ENCODE results near the gene SGSH. TPM values are rescaled to one million over a fixed set of nuclear protein-coding genes. Genes with fewer than 3 reads are reported as not detected.

SGSH gene
- total RNA-seq, 2 donors from 2014 or later, result 40.4 to 42.5 TPM

- Histone ChIP-seq H3K9me3 (ENCODE audit: control insufficient read depth, low read length) (no peaks in the 10 kb centered on the region), H3K4me3 (ENCODE audit: low read length) (no peak overlapping the region), H3K36me3 (ENCODE audit: control insufficient read depth, insufficient read depth, low read length) (peaks cover 41% of the 10 kb centered on the region), H3K4me1 (ENCODE audit: control insufficient read depth, insufficient read depth, low read length) (peaks cover 14% of the 10 kb centered on the region), H3K27me3 (ENCODE audit: control insufficient read depth, insufficient read depth, low read length, poor library complexity, severe bottlenecking) (no peaks in the 10 kb centered on the region), H3K27ac (ENCODE audit: low read depth, low read length) (no peak overlapping the region), H3K9ac (ENCODE audit: extremely low read depth, low read length, poor library complexity, severe bottlenecking) (no peak overlapping the region)
- Mint-ChIP-seq H3K27me3 (ENCODE audit: insufficient read depth) (no peaks in the 10 kb centered on the region), H3K4me1 (peaks cover 4% of the 10 kb centered on the region), H3K36me3 (ENCODE audit: low read depth) (peaks cover 29% of the 10 kb centered on the region), H3K9me3 (peaks cover 4% of the 10 kb centered on the region), H3K27ac (no peak overlapping the region), H3K4me3 (no peak overlapping the region)
- no peak for DNase-seq
- WGBS, 2 experiments (ENCODE audit: insufficient coverage in 1 of 2, insufficient read length in 1 of 2), result 96 to 100% methylated on average over 1 to 3 of the region's 6 CpGs
- no peak for TF ChIP-seq CTCF (conservative IDR thresholded peaks at IDR 0.05)
Observed at GRCh38 chr17:80267391-80267790, 47.3 kb upstream of the SGSH start.

DNA sequence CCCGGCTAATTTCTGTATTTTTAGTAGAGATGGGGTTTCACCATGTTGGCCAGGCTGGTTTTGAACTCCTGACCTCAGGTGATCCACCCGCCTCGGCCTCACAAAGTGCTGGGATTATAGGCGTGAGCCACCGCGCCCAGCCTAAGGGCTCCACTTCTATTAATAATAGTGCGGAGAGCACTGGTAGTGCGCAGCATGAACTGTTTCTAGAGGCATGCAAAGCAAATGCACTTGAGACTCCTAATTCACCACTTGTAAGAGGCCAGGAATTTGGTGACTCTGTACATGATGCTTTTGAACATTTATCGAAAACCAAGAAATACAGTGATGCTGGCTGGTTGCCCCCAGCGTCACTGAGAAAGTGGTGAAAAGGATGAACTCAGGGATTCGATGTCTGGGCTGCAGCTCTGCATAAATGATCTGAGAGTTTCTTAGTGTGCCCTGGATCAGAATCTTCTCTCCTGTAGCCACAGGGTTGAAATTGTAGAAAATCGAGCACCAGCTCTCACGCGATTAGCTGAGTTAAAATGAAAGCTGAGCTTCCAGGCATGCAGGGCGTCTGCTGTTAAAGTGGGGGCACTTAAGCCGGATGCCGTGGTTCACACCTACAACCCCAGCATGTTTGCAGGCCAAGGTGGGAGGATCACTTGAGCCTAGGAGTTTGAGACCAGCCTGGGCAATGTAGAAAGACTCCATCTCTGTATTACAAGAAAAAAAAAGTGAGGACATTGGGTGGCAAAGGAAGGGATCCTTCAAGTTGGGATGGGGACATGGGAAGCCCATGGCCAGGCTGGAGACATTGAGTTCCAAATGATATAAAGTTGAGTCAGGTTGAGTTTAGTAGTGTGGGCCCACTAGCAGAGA is 45.3 kb upstream of the SGSH start:
- no peak overlapping the region for H3K4me3 ChIP-seq (ENCODE audit: low read length)
- TF ChIP-seq CTCF (conservative IDR thresholded peaks at IDR 0.05), result no peak
- Mint-ChIP-seq H3K27ac (no peak overlapping the region), H3K9me3 (no peaks in the 10 kb centered on the region), H3K4me3 (no peak overlapping the region), H3K36me3 (ENCODE audit: low read depth) (peaks cover 25% of the 10 kb centered on the region), H3K4me1 (peaks cover 10% of the 10 kb centered on the region), H3K27me3 (ENCODE audit: insufficient read depth) (no peaks in the 10 kb centered on the region)
- 90 to 96% methylated on average over 16 to 17 of the region's 17 CpGs for WGBS, 2 experiments (ENCODE audit: insufficient coverage in 1 of 2, insufficient read length in 1 of 2)
- no peak overlapping the region for H3K27ac ChIP-seq (ENCODE audit: low read depth, low read length)
- no peak overlapping the region for H3K9ac ChIP-seq (ENCODE audit: extremely low read depth, low read length, poor library complexity, severe bottlenecking)
- H3K27me3 ChIP-seq (ENCODE audit: control insufficient read depth, insufficient read depth, low read length, poor library complexity, severe bottlenecking), result no peaks in the 10 kb centered on the region
- DNase-seq, result peak; percentile 45
- H3K4me1 ChIP-seq (ENCODE audit: control insufficient read depth, insufficient read depth, low read length), result peaks cover 16% of the 10 kb centered on the region
- H3K9me3 ChIP-seq (ENCODE audit: control insufficient read depth, low read length), result no peaks in the 10 kb centered on the region
- peaks cover 41% of the 10 kb centered on the region for H3K36me3 ChIP-seq (ENCODE audit: control insufficient read depth, insufficient read depth, low read length)

DNA sequence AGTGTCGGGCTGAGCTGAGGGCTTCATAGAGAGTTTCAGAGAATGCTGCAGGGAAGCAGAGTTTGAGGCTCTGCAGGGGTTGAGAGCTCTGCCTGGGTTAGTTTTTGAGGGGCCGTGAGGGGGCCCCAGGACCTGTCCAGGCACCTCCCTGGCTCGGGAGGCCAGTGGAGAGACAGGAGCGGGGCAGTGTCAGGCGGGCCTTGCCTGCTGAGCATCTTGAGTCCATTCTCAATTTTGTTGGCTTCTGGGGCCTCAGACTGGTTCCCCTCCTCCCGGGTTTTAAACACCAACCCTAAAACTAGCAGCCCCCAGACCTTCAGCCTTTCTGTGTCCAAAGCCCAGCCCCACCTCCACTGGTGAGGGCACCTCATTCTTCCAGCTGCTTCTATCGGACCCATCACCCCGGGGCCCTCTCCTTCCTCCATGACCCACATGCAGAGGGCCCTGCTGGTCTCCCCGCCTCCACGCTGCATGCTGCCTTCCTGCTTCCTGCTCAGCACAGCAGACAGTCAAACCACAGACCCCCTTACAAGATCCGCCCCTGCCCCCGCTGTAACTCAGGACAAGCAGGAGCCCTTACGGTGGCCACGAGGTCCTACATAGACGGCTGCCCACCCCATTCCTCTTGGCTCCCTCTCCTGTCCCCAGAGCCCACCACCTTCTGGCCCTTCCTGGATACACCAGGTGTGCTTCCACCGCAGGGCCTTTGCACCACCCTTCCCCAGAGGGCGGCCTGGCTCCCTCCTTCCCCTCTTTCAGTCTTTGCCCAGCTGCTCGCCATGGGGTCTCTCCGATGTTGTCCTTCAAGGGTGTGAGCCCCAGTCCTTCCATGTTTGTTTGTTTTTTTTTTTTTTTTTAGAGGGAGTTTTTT is 44.3 kb upstream of the SGSH start:
- no peak overlapping the region for H3K4me3 ChIP-seq (ENCODE audit: low read length)
- DNase-seq, result peak; percentile 44
- TF ChIP-seq CTCF (conservative IDR thresholded peaks at IDR 0.05), result no peak
- Mint-ChIP-seq H3K27ac (no peak overlapping the region), H3K9me3 (no peaks in the 10 kb centered on the region), H3K27me3 (ENCODE audit: insufficient read depth) (no peaks in the 10 kb centered on the region), H3K4me3 (no peak overlapping the region), H3K4me1 (peaks cover 13% of the 10 kb centered on the region), H3K36me3 (ENCODE audit: low read depth) (peaks cover 25% of the 10 kb centered on the region)
- H3K27me3 ChIP-seq (ENCODE audit: control insufficient read depth, insufficient read depth, low read length, poor library complexity, severe bottlenecking), result no peaks in the 10 kb centered on the region
- peaks cover 7% of the 10 kb centered on the region for H3K4me1 ChIP-seq (ENCODE audit: control insufficient read depth, insufficient read depth, low read length)
- H3K9me3 ChIP-seq (ENCODE audit: control insufficient read depth, low read length), result no peaks in the 10 kb centered on the region
- 91 to 96% methylated on average over 8 to 19 of the region's 19 CpGs for WGBS, 2 experiments (ENCODE audit: insufficient coverage in 1 of 2, insufficient read length in 1 of 2)
- H3K36me3 ChIP-seq (ENCODE audit: control insufficient read depth, insufficient read depth, low read length), result peaks cover 36% of the 10 kb centered on the region
- H3K27ac ChIP-seq (ENCODE audit: low read depth, low read length), result no peak overlapping the region
- no peak overlapping the region for H3K9ac ChIP-seq (ENCODE audit: extremely low read depth, low read length, poor library complexity, severe bottlenecking)
